ENCODE data around the gene SERPINB1.
"Not testable (repeated sequence)": the region's sequence is repeated elsewhere in the genome, so short reads cannot be mapped to it uniquely, and the experiment has no call there.

Gene SERPINB1

DNA sequence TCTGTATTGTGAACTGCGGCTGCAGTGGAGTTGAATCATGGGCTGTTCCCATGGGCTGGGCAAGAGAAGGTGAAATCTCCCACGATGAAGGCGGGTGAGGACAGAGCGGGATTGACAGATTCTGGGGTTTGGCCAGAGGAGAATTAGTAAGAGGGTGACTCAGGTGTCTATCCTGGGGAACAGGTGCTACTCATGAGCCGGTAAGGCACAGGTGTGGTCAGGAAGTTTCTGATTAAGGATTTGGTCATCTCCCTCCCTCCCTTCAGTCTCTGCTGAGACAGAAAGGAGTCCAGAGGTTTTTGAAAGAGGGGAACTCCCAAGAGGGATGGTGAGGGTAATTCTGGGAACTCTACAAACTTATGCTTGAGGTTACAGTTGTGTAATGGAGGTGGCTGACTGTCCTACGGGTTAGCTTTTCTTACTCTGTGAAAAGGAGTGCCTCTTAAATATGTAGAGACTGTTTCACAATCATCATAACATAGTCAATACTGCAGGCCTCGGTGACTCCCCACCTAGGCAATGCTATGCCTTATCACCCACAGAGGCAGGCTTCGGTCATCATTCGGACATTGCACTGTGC is 31.5 kb downstream of the SERPINB1 start:
- no peak for DNase-seq

DNA sequence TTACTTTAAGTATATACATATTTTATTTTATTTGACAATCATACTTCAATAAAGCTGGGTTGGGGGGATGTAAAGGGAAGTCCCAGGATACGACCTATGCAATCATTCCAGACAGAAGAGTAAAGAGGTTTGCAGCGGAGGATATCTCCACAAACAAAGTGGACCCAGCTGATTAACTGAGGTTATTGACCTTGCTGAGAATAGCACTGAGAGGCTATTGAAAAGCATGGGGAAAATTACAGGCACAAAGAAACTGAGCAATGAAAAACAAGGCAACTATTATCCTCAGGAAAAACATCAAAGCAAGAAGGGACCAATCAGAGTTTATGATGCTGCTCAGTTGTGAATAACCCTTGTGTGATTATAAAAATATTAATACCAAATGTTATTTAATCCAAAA is 32.6 kb downstream of the SERPINB1 start:
- no peak for DNase-seq

DNA sequence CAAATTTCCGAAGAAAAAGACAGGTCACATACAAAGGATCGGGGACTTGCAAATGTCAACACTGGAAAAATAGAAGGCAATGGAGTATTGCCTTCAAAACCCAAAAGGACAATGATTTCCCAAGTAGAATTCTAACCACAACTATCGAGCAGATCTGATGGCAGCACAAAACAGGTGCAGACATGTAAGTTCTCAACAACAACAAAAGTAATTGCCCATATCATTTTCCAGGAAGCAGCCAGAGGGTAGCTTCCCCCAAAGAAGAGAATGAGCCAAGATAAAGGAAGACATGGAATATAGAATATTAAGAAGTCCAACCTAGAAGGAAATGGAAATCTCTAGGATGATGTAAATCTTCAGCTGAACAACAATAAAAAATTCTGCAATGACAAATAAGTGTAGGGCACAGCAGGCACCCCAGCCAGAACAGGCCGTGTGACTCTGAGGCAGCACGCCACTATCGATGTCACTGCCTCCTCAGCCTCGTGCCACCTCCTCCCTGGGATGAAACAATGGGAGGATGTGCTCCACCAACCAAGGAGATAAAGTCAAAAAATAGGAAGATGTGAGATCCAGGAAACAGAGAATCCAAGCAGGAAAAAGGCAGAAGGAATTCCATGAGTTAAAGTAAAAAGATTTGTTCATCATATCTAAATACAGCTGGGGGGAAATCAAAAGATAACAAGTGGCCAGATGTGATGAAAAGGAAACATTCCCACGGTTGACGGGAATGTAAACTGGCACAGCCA is 34.1 kb downstream of the SERPINB1 start:
- DNase-seq = no peak

DNA sequence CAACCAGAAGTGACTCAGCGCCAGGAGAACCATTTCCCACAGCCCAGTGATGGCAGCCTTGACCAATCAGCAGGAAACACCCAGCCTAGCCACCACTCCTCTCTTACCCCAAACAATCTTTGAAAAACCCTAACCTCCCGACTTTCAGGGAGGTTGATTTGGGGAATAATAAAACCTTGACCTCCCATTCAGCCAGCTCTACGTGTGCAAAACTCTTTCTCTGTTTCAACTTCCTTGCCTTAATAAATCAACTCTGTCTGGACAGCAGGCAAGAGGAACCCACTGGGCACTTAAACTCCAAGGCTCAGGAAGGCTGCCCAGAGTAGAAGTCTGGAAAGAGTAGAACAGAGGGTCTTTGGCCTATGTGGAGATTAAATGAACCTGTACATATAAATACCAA is 35.0 kb downstream of the SERPINB1 start:
- DNase-seq = no peak

DNA sequence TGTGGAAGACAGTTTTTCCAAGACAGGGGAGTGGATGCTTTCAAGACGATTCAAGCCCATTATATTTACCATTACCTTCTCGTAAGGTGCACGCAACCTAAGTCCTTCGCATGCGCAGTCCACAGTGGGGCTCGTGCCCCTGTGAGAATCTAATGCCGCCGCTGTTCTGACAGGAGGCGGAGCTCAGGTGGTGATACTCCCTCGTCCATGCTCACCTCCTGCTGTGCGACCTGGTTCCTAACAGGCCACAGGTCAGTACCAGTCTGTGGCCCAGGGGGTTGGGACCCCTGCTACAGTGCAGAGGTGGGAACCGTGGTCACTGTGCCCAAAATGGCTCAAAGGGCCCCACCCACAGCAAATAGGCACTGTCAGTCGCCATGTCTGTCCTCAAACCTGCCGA is 36.6 kb downstream of the SERPINB1 start:
- no peak for DNase-seq

DNA sequence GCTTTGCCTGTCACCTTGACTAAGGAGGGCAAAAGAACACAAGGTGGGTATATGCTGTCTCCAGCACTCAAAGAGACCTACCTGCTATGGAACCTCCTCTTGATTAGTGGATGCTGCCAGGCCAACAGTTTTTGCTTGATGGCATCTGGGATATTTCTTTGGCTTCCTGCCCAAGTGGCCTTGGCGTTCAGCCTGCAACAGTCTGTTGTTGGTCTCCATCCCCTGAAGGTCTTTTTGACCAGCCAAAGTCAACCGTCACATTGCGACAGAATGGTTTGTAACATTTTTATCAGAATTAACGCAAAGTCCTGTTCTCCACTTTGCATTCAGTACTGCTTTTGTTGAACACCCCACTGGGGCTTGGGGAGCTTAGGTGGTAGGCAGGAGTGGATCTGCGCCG is 37.1 kb downstream of the SERPINB1 start:
- no peak for DNase-seq

DNA sequence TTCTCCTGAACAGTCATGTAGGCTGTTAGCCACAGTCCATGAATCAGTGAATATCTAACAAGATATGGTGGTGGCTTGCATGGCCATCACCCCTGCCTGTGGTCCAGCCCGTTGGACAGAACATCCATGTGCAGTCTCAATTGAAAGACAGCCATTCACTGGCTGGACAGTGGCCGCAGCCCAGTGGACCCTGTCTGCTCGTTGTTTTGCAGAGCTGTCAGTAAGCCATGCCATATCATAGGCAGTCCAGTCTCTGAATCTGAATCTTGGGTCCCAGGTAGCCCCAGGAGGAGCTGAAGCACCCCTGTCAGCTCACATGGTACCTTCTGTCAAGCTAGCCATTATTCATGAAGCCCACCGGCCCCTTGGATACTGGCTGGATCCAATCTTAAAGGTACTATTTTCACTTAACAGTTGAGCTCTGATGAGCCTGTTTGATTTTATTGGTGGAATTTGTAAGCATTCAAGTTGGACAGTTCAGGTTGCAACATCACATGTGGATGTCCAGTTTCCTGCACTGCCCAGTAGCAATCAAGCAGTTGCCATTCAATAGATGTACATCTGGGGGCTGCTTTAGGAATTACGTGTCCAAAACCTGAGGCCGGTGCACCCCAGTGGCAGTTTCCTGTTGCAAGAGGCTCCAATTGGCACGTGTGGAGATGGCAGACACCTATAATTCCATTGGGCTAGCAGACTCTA is 37.8 kb downstream of the SERPINB1 start:
- no peak for DNase-seq

DNA sequence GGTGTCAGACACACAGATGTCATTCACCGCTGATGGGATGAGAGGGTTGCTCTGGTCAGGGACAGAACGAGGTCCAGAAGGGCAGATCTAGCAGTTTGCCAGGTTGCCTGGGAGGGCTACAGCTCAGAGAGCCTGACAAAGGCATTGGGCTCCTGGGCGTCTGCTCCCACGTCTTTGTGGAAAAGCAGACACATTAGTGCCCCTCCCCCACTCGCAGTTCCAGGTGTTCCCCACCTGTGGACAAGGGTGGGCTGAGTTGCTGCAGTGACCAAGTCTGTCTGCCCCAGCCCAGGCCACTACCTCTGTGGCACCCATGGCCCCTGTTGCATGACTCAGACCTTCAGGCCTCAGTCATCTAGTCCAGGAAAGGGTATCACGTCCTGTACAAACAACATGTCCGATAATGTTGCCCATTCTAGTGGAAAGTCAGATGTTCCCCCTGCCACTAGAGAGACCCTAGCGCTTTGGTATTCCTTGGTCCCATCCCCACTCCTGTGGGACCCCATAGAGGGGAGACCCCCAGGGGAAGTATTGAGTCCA is 39.1 kb downstream of the SERPINB1 start:
- DNase-seq = no peak

DNA sequence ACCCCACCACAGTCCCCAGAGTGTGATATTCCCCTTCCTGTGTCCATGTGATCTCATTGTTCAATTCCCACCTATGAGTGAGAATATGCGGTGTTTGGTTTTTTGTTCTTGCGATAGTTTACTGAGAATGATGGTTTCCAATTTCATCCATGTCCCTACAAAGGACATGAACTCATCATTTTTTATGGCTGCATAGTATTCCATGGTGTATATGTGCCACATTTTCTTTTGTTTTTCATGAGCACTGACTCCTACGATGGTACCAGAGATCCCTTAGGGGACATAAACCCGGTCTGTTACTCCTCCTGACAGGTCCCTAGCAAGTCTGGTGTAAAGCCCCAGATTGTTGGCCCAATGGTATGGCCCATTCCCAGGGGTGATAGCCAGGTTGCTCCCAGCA is 40.0 kb downstream of the SERPINB1 start:
- not testable (repeated sequence) for DNase-seq

DNA sequence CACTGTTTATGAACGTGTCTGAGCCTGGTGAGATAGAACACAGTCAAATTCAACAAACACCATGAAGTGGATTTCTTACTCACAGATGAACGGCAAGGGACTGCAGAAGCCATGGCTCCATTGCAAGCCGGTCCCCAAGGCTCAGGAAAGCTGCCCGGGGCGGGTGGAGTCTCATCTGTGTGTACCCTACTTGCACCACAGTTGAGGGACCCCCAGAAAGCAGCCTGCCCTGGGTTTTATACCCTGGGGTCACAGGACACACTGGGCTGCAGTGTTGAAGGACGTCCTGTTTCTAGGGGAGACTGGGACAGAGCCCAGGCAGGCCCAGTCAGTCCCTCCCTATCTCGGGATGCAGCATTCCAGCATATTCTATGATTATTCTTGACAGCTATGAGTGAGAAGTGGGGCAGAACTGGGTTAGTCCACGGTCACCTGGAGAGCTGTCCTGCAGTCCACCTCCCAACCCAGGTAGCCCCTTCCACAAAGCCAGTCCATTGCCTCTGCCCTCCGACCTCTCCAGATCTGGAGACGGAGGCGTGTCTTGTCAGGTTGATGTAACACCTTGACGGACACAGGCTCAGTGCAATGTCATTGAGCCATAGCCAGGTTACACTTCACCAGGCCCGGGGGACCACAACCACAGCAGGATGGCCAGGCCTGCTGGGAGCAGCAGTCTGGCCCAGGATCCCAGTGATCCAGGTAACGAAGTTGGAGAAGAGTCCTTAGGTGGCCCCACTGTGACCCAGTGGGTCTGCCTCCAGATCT is 40.9 kb downstream of the SERPINB1 start:
- DNase-seq = no peak

DNA sequence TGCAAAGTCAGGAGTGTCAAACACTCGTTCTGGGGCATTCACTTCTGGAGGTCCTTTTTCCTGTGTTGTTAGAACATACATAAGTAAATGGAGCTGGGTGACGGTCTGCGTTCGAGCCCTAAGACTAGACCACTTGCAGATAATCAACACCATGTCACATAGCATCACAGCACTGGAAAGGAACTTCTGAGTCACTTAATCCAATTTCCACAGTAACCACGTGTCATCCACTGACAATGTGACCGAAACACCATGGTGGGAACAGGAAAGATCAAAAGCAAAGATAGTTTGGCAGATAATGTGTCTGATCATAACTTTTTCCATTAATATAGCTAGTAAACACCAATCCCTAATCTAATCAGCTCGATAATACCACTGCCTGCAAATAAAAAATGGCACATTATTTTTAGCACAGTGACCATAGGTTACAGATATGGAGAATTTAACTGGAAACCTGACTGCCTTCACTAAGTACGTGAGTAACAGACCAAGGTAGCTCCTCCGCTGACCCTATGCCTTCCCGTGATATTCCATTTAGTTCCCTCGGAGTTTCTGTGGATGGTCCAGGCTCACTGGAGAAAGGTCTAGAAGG is 41.6 kb downstream of the SERPINB1 start:
- DNase-seq = peak; percentile 21

DNA sequence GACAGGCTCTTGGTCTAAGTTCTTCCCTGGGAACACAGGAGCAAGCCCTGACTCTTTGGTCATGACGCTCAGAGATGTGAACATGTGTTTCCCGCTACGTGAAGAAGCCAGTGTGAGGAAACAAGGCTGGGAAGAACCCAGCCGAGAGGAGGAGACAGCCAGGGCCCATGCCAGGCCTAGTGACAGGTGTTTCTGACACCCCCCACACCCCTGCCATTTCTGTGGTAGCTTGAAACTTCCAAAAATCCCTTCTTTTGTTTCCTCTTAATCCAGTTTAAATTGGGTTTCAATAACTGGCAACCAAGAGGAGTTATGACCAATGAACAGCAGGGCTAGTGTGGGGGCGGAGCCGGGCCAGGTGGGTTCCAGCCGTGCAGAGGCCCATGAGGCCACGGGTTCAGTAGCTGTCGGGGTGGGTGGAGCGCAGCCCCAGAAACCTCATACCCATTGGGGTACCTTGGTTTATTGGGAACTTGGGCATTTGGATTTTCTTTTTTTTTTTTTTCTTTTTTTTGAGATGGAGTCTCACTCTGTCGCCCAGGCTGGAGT is 43.0 kb downstream of the SERPINB1 start:
- DNase-seq = no peak

DNA sequence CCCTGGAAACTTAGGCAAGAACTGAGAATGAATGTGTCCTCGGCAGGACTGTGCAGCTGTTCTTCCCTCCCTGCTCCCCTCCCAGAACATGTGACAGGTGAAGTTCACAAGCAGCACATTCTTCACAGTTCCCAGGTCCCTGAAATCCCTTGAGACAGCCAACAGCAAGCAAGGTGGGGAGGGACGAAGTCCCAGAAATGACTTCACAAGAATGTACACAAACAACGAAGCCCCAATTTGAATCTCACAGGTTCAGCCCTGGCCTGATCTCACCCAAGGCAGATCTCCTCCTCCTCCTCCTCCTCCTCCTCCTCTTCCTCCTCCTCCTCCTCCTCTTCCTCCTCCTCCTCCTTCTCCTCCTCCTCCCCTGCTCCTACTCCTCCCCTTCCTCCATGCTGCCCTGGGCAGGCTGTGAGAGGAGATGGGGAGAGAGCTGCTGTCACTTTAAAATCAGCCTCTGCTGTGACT is 44.1 kb downstream of the SERPINB1 start:
- DNase-seq = no peak

DNA sequence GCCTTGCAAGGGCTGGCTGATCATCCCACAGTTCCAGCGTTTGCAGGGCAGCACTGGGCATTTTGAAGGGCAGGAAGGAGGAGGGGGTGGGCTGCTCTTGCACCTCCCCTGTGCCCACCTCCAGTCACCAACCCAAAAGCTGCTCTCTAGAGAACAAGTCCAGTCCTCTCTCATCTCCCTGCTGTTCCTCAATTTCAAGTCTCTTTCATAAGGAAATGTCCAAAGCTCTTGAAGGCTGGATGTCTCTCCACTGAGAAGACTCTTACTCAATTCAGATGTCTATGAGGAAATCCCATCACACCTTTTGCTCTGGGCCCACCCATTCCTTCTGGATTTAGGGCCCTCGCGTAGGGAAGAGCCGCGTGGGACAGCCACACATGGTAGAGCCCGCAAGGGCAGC is 44.8 kb downstream of the SERPINB1 start:
- no peak for DNase-seq

DNA sequence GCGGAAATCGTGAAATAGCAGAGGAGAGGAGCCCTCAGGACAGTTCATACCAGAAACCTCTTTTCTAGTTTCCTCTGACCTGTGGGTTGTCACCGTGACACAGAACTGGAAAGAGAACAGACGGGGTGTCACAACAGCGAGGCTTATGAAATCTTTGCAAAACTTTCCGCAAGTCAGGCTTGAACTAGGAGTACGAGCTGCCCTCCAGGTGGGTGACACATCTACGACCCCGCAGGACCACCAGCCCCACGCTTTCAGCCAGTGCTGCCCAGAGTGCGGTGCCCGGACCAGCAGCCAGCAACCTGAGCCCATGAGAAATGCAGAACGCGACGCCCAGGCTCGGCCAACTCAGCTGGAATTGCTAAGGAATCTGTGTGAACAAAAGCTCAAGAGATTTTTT is 45.7 kb downstream of the SERPINB1 start:
- DNase-seq = no peak

DNA sequence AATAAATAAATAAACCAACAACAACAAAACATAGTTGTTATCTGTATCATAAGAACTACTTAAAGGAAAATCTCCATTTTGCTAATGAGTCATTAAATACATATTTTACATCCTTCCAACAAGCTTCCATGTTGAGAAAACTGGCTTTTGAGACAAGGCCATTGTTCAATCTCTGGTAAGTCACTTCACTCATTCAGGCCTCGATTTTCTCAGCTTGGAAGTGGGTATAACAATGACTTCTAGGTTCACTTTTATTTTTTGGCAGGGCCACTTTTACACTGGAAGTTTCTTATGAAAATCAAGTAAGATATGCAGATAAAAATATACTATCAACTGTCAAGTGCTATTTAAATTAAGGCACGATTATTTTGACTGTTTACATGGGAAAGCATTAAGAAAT is 46.5 kb downstream of the SERPINB1 start:
- DNase-seq = no peak

DNA sequence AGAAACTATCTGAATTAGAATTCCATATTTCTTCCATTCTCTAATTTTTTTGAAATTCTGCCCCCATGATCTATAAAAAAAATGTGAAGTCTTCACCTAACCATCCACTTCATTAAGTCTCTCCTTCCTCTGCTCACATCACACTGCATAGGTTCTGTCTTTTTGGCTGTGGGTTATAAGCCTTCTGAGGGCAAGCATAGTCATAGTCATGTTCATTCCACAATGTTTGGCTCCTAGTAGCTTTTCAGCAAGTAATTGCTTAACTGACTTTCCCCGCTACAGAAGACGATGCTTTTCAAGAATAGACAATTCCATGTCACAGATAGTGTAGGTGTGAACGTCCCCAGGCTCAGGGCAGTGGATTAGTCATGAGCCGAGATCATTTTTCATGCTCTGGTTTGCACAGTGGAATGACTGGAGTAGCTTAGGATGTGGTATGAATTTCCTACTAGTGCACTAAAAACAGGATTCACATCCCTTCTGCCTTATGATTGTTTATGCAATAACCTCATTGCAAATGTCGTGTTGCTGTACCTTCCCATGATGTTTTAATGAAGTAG is 47.4 kb downstream of the SERPINB1 start:
- no peak for DNase-seq

DNA sequence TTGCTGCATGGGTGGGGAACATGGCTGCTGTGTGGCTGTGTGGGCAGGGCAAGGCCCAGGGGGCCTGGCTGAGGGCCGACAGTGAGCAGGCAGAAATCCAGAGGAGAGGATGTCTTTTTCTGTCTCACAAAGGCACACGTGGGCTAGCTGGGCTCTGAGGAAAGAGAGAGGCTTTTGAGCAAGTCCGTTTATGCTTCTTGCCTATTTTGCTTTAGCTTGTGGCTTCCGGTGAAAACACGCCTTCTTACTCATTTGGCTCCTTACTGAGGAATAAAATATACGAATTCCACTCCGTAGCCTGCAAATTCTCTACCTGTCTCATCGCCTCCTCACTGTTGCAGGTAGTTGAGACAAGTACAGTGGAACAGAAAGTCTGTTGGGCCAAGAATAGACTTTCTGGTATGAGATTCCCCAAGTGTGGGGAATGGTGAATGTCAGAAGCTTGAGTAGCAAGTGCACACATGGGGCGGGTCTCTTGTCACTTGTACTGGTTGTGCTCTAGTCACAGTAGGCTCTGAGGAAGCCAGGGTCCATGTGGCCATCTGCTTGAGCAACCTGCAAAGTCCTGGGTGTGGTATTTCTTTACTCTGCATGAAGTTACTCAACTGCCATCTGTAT is 48.0 kb downstream of the SERPINB1 start:
- peak; percentile 46 for DNase-seq

DNA sequence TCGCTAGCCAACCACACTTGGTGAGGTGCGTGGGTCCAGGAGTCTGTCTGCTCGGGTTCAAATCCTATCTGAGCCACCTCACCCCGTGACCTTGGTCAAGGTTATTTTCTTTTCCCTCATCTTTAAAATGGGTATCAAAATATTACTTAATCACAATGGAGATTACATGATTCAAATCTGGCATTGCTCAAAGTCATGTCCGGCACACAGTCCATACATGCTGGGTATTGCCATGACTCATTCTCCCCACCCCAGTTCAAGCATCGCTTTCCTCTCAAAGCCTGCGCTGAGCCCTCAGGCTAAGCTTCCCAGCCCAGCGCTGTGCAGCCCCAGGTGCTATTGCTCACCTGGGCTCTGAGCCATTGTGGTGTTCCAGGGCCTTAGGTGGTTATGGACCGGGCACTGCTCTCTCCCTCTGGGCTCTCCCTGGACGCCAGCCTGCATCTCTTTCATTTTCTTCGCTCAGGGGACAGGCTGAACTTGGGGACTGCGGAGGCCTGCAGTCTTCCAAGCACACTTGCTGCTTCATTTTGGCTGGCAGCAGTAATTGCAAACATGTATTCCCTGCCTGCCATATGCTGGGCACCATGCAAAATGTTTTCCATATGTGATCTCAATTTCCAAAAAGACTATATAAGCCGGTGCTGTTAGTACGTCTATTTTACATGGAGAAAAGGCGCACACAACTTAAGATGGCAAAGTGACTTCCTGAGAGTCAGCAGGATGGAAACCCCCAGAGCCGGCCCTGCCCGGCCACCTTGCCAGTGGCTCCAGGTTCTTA is 49.1 kb downstream of the SERPINB1 start:
- no peak for DNase-seq

DNA sequence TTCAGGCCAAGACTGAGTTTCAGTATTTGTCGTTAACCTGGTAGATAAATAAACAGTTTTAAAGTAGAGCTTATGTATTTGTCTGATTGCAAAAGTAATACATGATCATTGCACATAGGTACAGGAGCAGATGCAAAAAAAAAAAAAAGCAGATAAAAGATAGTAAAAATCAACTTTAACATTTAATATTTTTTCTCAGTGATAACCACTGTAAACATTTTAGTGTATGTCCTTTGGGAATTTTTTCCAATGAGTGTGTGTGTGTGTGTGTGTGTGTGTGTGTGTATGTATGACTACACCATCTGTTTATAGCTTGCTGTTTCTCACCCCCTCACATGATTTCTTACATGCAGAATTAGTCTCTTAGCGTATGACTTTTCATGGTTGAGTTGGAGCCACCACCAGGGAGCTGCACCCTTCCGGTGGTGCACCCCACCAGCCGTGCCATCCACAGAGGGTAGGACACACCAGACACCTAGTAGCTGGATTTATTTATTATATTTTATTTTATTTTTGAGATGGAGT is 50.2 kb downstream of the SERPINB1 start:
- DNase-seq = no peak
